ENCODE results near the gene ADAMTS12.

Gene ADAMTS12

DNA sequence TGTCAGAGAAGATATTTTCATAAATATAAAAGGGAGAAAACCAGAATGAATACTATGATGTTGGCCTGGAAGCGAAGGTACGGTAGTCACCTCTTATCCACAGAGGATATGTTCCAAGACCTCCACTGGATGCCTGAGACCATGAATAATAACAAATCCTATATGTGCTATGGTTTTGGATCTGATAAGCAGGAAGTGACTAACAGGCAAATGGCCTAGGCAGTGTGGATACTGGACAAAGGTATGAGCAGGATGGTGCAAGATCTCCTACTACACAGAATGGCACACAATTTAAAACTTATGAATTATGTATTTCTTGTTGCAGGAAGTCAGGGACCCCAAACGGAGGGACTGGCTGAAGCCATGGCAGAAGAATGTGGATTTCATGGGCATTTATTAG lies 48.2 kb downstream of the ADAMTS12 start:
- Histone ChIP-seq H3K27me3 (no peaks in the 10 kb centered on the region), H3K27ac (no peak overlapping the region), H3K4me3 (ENCODE audit: low read depth in 1 of 2, low read length in 1 of 2) (no peak overlapping the region), H3K4me1 (ENCODE audit: control insufficient read depth in 1 of 2, insufficient read depth in 1 of 2, low read depth in 1 of 2, low read length in 1 of 2) (no peaks in the 10 kb centered on the region), H3K9me3 (no peaks in the 10 kb centered on the region), H3K36me3 (no peaks in the 10 kb centered on the region)
- TF ChIP-seq, protein P1, sequence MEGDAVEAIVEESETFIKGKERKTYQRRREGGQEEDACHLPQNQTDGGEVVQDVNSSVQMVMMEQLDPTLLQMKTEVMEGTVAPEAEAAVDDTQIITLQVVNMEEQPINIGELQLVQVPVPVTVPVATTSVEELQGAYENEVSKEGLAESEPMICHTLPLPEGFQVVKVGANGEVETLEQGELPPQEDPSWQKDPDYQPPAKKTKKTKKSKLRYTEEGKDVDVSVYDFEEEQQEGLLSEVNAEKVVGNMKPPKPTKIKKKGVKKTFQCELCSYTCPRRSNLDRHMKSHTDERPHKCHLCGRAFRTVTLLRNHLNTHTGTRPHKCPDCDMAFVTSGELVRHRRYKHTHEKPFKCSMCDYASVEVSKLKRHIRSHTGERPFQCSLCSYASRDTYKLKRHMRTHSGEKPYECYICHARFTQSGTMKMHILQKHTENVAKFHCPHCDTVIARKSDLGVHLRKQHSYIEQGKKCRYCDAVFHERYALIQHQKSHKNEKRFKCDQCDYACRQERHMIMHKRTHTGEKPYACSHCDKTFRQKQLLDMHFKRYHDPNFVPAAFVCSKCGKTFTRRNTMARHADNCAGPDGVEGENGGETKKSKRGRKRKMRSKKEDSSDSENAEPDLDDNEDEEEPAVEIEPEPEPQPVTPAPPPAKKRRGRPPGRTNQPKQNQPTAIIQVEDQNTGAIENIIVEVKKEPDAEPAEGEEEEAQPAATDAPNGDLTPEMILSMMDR (IDR thresholded peaks at IDR 0.05), result no peak

DNA sequence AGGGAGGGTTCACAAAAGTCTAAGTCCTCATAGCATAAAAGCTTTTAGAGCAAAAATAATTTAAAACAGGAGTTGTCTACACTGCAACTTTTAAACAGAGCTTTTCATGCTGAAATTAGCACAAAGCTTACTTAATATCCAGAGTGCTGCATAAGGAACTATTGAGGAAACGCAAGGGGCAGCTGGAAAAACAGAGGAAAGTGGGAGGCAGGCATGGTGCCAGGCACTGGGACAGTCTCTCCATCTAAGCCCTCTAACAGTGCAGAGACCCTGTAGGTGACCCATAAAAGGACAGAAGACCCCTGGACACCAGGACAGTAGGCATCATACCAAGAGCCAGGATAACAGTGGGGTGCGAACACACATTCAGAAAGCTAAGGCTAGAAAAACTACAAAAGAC lies 49.3 kb downstream of the ADAMTS12 start:
- Histone ChIP-seq H3K27me3 (no peaks in the 10 kb centered on the region), H3K4me3 (ENCODE audit: low read depth in 1 of 2, low read length in 1 of 2) (no peak overlapping the region), H3K9me3 (no peaks in the 10 kb centered on the region), H3K4me1 (ENCODE audit: control insufficient read depth in 1 of 2, insufficient read depth in 1 of 2, low read depth in 1 of 2, low read length in 1 of 2) (no peaks in the 10 kb centered on the region), H3K27ac (no peak overlapping the region), H3K36me3 (no peaks in the 10 kb centered on the region)
- TF ChIP-seq, protein P1 (IDR thresholded peaks at IDR 0.05), result no peak

DNA sequence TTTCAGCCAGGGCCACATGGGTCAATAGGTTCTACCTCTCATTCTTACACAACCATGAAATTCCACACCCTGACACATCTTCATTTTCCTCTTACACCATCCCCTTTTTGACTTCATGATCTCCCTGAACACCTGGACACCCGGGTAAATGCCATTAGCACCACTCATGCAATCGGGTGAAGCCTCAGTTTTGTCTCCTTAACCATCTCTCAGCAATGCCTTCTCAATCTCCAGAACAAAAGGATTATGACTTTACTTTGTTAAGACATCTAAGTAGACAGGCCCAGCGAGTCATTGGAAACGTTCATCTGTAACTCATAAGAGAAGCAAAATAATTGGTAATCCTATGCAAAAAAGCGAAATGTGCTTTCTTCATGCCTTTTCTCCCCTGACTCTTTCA lies 49.9 kb downstream of the ADAMTS12 start:
- Histone ChIP-seq H3K9me3 (no peaks in the 10 kb centered on the region), H3K36me3 (no peaks in the 10 kb centered on the region), H3K27ac (no peak overlapping the region), H3K27me3 (no peaks in the 10 kb centered on the region), H3K4me3 (ENCODE audit: low read depth in 1 of 2, low read length in 1 of 2) (no peak overlapping the region), H3K4me1 (ENCODE audit: control insufficient read depth in 1 of 2, insufficient read depth in 1 of 2, low read depth in 1 of 2, low read length in 1 of 2) (no peaks in the 10 kb centered on the region)
- TF ChIP-seq, protein P1 (IDR thresholded peaks at IDR 0.05), result no peak

DNA sequence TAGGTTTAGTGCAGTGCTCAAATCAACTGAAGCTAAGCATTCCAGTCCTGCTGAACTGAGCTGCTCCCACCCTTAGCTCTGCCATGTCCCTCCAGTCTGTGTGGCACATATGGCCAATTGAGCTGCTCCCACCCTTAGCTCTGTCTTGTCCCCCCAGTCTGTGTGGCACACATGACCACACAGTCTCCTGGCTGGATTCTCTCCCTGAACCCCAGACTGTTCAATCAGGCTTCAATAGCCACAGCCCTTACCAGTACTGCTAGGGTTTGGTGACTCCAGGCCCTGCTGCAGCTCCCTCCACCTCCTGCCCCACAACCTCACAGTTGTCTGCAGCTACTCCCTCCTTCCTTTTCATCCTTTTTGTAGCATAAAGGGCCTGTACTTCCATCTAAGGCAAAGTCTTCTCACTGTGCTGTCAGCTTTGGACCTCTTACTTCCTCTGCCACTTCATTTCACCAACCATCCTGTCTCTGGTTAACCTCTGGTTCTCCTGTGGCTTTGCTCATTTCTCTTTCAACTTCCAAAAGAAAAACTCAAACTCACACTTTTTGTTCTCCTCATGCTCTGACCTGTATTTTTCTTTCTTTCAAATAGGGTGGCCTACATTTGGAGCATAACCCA lies 50.8 kb downstream of the ADAMTS12 start:
- Histone ChIP-seq H3K27me3 (no peaks in the 10 kb centered on the region), H3K27ac (no peak overlapping the region), H3K4me1 (ENCODE audit: control insufficient read depth in 1 of 2, insufficient read depth in 1 of 2, low read depth in 1 of 2, low read length in 1 of 2) (no peaks in the 10 kb centered on the region)

DNA sequence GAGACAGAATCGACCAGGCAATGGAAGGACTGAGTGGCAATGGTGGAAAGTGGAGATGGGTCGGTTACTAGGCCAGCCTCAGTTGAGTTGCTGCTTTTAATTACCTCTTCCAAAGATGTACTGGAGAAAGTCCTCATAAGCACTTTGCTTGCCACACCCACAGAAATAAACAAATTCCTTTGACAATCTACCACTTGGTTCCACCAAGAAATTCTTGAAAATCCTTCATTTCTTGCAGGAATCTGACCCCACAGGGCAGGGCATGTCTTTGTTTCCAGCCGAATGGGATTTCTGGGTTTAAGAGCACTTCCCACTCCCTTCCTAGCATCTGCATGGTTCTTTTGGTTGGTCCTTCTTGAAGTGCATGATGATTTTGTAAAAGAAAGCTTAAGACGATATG lies 54.5 kb downstream of the ADAMTS12 start:
- no peak overlapping the region for H3K4me3 ChIP-seq (ENCODE audit: low read depth in 1 of 2, low read length in 1 of 2)
- H3K27me3 ChIP-seq, result no peaks in the 10 kb centered on the region
- H3K9me3 ChIP-seq, result no peaks in the 10 kb centered on the region
- H3K36me3 ChIP-seq, result no peaks in the 10 kb centered on the region
- no peaks in the 10 kb centered on the region for H3K4me1 ChIP-seq (ENCODE audit: control insufficient read depth in 1 of 2, insufficient read depth in 1 of 2, low read depth in 1 of 2, low read length in 1 of 2)
- no peak overlapping the region for H3K27ac ChIP-seq
- TF ChIP-seq, protein P1 (IDR thresholded peaks at IDR 0.05), result no peak

More for the DNA sequence above, 50.8 kb downstream of the ADAMTS12 start:
- Histone ChIP-seq H3K4me3 (ENCODE audit: low read depth in 1 of 2, low read length in 1 of 2) (no peak overlapping the region), H3K36me3 (no peaks in the 10 kb centered on the region), H3K9me3 (no peaks in the 10 kb centered on the region)
- TF ChIP-seq, protein P1 (IDR thresholded peaks at IDR 0.05), result no peak
